Measurements from ENCODE around the gene FRMD8.

Gene FRMD8

DNA sequence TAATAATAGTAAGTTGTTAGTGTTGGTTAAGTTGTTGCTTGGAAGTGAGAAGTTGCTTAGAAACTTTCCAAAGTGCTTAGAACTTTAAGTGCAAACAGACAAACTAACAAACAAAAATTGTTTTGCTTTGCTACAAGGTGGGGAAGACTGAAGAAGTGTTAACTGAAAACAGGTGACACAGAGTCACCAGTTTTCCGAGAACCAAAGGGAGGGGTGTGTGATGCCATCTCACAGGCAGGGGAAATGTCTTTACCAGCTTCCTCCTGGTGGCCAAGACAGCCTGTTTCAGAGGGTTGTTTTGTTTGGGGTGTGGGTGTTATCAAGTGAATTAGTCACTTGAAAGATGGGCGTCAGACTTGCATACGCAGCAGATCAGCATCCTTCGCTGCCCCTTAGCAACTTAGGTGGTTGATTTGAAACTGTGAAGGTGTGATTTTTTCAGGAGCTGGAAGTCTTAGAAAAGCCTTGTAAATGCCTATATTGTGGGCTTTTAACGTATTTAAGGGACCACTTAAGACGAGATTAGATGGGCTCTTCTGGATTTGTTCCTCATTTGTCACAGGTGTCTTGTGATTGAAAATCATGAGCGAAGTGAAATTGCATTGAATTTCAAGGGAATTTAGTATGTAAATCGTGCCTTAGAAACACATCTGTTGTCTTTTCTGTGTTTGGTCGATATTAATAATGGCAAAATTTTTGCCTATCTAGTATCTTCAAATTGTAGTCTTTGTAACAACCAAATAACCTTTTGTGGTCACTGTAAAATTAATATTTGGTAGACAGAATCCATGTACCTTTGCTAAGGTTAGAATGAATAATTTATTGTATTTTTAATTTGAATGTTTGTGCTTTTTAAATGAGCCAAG lies 38.9 kb downstream of the FRMD8 start:
- peak in 1 of 2 donors; percentile 44 for DNase-seq (ENCODE audit: low read depth in 2 of 2)

DNA sequence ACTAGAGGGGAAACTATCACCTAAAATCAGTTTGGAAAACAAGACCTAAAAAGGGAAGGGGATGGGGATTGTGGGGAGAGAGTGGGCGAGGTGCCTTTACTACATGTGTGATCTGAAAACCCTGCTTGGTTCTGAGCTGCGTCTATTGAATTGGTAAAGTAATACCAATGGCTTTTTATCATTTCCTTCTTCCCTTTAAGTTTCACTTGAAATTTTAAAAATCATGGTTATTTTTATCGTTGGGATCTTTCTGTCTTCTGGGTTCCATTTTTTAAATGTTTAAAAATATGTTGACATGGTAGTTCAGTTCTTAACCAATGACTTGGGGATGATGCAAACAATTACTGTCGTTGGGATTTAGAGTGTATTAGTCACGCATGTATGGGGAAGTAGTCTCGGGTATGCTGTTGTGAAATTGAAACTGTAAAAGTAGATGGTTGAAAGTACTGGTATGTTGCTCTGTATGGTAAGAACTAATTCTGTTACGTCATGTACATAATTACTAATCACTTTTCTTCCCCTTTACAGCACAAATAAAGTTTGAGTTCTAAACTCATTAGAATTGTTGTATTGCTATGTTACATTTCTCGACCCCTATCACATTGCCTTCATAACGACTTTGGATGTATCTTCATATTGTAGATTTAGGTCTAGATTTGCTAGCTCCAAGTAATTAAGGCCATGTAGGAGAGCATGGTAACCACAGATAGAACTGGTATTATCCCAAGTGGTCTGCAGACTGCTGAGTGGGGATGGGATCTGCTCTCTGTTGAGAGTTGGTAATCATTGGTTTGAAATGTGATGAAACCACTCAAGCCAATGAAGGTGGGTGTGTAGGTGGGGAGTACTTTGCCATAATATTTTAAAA lies 39.8 kb downstream of the FRMD8 start:
- no peak for DNase-seq (ENCODE audit: low read depth in 2 of 2)

DNA sequence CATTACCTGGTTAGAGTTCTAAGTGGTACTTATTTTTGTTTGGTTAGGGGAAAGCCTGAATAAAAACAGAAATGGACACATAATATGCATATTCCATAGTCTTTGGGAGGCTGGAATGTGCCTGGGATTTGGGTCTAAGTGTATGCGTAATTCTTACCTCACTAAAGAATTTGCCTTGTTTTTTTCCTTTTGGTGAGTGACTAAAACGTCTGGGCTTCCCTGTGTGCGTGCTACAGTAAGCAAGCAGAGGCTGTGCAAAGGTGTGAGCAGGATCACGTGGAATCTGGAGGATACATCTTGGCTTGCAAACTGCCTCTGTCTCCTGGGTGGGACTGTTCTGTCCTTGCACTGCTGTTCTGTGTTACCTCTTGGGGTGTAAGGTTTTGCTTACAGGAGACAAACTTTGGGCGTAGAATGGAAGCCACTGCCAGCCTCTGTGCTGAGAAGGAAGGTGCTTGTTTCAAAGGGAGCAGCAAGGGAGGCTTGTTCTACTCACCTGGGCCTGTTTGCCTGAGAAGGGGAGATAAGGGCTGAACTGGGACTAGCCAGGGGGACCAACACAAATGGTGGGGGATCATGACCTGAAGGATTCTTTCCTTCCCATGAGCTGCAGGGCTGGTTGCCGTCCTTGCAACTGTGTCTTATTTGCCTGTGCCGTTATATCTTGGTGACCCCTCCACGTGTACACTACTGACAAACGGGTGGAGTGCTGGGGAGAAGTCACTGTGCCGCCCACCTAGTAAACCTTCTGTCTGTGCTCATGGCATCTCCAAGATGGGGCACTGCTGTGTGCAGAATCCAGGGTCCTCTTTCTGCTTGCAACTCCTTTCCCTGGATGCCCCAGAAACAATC lies 40.6 kb downstream of the FRMD8 start:
- no peak for DNase-seq (ENCODE audit: low read depth in 2 of 2)

DNA sequence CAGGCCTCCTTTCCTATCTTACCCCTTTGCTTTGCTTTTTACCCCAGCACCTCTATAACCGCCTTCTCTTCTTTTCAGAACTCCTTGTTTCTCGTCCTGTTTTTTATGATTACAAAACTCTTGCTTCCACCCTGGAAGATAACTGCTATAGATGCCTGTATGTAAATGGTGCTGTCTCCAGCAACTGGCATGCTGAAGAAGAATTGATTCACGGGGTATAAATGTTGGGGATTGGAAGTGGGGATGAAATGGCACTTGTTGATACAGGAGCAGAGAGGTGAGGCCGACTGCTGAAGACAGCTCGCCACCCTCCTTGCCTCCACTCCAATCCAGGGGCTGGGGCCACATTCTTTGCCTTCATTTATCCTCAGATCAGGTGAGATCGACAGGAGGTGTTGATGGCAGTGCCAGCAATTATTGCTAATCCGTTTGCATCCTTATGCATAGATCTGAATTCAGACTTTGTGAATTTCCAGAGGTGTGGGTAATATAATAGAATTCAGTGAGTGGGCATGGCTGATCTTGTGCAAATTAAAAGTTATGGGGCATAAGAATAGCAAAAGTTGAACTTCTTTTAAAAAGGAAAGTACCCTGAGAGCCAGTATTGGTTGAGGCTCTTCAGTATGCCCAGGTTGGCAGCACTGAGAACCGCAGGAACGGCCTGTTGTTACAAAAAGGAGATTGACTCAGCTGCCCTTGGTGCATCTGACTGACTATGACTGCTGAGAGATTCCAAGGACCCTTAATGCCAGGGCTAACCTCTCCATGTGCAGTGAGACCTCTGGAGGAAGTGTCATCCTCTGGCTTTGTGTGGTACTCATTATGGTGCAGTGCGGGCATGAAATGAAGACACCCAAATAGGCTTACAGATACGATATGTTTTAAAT lies 41.5 kb downstream of the FRMD8 start:
- no peak for DNase-seq (ENCODE audit: low read depth in 2 of 2)

DNA sequence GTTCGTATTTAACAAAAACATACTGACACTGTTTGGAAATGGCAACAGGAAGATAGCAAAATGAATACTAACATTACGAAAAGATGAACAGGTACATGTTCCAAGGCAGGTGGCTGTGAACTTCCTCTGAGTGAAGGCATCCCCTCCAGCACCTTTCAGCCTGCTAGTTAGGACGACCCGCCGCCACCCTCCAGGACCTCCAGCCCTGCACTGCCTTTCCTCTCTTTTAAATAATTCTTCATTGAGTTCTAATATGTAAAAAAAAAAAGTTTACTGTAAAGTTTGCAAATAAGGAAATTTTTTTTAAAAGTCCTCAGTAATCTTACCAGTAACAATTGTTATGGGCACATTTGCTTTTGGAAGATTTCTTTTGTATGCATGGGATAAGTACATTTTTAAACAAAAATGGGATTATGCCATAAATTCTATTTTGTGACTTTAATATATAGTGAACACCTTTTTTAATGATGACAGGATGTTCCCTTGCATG lies 42.2 kb downstream of the FRMD8 start:
- DNase-seq (ENCODE audit: low read depth in 2 of 2), result no peak

DNA sequence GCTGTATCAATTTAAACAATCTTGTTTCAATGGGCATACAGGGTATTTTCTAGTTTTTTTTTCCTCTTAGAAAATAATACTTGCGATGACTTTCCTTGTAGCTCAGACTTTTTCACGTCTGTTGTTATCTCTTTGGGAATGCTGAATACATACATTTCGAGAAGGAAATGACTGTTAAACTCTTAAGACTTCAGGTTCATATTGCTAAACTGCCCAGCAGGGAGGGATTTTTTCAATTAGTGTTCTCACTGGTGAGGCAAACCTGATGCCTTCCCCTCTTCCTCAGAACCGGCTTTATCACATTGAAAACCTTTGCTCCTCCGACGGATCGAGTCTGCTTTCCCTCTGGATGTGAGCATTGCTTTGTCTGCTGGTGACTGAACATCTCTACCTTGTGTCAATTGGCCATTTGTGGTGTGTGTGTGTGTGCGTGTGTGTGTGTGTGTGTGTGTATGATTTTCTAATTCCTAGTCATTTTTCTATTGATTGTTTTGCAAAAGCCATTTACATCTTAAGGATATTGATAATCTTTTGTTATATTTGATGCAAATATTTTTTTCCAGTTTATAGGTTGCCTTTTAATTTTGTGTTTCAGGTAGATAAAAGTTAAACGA lies 42.7 kb downstream of the FRMD8 start:
- DNase-seq (ENCODE audit: low read depth in 2 of 2), result no peak

DNA sequence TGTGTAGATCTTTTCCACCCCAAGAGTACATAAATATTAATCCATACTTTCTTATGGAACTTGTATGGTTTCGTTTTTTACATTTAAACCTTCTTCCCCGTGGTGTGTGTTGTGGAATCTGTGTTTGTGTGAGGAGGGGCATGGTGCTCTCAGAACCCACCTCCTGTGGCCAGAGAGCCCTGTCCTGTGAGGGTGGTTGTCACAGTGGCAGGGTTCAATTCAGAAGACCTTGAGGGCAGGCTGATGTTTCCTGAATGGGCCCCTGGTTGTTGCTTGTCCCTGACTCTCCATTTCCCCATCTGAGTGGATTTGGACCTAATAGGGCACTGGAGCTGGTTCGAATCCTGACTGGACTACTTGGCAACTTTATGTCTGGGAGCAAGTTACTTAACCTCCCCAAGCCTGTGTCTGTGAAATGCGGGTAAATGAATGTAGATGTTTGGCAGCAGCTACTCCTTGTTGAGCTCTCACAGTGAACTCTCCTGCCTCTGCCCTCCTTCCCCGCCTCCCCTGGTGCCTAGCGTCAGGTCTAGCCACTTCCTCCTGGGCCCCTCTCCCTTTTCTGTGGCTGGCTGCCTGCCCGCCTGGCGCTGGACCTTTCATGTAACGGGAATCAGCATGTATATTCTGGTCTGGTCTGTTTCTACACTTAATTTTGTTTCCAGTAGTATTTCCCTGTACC lies 43.4 kb downstream of the FRMD8 start:
- no peak for DNase-seq (ENCODE audit: low read depth in 2 of 2)

DNA sequence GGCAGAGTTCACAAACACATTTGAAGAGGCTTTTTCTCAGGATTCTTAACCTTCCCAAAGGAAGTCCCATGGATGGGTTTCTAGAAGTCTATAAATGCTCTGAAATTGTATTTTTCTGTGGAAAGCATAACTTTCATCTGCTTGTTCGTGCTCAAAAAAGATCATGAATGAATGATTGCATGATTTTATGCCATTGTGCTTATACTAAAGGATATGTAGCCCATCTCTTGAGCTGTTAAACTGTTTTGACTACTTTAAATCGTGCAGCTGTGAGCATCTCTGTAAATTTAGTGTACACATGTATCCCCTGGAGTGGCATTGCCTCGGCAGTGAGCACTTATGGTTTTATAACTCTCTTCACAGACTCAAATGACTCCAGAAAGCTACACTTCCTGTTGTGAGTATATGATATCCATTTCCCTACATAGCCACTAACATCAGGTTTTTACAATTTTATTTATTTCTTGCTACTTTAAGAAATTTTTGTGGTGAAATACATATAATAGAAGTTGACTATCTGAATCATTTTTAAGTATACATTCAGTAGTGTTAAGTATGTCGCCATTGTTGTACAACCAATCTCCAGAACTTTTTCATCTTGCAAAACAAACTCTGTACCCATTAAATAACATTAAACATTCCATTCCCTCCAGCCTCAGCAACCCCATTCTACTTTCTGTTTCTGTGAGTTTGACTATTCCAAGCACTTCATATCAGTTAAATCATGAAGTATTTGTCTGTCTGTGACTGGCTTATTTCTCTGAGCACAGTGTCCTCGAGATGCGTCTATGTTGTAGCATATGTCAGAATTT lies 44.2 kb downstream of the FRMD8 start:
- DNase-seq (ENCODE audit: low read depth in 2 of 2), result no peak

DNA sequence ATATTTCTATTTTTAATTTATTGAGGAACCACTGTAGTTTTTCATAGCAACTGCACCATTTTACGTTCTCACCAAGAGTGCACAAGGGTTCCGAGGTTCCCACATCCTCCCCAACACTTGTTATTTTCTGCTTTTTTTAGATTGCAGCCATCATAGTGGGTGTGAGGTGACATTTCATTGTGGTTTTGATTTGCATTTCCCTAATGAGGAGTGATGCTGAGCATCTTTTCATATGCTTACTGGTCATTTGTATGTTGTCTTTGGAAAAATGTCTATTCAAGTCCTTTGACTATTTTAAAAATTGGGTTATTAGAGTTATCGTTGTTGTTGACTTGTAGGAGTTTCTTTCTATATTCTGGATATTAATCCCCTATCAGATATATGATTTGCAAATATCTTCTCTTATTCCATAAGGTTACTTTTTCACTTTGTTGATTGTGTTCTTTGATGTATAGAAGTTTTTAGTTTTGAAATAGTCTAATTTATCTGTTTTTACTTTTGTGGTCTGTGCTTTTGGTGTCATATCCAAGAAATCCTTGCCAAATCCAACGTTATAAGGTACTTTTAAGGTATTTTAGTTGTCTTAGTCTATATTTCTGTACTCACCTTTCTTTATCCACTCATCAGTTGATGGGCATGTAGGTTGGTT lies 45.1 kb downstream of the FRMD8 start:
- DNase-seq (ENCODE audit: low read depth in 2 of 2), result no peak

DNA sequence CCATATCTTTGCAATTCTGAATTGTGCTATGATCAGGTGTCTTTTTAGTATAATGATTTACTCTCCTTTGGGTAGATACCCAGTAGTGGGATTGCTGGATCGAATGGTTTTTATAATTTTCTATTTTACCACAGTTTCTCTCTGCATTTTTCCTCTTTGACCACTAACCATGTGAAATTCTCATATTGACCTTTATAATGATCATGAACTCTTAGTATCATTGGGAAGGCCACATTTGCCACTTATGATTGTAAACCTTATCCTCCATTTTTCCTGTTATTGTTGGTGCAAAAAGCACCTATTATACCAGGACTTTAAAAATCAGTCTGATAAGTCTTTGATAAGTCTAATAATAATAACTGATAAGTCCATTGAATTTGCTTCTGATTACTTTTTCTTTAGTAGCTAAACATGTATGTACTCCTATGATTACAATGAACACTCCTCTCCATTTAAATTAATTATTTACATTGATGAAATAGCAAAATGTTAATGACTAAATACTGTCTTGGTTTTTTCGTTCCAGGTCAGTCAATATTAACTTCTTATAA lies 45.7 kb downstream of the FRMD8 start:
- no peak for DNase-seq (ENCODE audit: low read depth in 2 of 2)

DNA sequence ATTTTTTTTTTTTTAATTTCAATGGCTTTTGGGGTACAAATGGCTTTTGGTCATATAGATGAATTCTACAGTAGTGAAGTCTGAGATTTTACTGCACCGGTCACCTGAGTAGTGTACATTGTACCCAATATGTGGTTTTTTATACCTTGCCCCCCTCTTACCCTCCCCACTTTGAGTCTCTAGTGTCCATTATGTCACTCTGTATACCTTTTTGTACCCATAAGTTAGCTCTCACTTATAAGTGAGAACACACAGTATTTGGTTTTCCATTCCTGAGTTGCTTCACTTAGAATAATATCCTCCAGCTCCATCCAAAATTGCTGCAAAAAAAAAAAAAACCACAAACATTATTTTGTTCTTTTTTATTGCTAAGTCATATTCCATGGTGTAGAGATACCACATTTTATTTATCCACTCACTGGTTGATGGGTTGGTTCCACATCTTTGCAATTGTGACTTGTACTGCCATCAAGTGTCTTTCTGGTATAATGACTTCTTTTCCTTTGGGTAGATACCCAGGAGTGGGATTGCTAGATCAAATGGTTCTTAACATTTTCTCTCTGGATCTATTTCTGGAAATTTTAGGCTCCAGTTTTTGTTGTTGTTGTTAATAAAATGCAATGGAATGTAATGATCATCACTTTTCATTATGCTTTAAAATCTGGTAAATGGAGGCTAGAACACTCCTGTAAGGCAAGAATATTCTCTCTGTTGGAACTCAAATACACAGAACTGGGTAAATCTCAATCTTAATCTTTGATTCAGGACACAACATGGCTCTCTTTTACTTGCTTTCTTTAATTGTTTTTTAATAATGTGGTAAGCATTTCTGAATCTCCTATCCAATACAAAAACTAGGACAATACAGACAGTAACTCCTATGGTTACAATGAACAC lies 46.5 kb downstream of the FRMD8 start:
- DNase-seq (ENCODE audit: low read depth in 2 of 2), result no peak

DNA sequence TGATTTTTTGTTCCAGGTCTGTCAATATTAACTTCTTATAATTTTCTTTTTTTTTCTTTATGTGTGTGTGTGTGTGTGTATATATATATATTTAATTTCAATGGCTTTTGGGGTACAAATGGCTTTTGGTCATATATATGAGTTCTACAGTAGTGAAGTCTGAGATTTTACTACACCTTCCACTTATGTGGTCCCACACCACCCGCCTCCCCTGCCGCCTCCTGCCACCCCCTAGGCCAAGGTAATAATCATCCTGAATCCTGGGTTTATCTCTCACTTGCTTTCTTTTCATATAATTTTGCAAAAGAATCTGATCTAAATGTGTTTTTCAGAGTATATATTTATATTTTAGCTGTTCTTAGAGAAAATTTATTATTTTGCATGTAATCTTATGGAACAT lies 47.2 kb downstream of the FRMD8 start:
- no peak for DNase-seq (ENCODE audit: low read depth in 2 of 2)

DNA sequence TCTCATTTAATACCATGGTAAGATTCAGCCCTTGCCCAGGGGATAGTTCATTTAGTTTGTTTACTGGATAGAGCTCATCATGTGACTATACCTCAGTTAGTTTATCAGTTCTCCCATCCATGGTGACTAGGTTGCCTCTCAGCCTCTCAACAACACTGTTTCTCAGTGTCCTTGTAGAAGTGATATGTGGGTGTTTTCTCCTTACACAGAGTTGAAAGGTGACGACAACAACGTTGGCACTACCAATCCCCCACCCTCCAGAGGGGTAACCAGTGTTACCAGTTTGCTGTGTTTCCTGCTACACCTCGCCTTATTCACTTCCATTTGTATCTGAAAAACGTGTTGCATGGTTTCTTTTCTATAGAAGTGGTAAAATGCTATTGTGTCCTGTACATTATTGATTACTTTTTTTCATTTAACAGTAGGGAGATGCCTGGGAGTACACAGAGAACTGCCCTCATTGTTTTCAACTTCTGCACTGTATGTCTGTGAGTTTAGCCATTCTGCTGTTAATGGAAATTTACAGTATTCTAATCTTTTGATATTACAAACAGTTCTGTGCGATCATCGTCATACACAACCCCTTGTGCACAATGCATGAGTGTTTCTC lies 47.7 kb downstream of the FRMD8 start:
- DNase-seq (ENCODE audit: low read depth in 2 of 2), result no peak

DNA sequence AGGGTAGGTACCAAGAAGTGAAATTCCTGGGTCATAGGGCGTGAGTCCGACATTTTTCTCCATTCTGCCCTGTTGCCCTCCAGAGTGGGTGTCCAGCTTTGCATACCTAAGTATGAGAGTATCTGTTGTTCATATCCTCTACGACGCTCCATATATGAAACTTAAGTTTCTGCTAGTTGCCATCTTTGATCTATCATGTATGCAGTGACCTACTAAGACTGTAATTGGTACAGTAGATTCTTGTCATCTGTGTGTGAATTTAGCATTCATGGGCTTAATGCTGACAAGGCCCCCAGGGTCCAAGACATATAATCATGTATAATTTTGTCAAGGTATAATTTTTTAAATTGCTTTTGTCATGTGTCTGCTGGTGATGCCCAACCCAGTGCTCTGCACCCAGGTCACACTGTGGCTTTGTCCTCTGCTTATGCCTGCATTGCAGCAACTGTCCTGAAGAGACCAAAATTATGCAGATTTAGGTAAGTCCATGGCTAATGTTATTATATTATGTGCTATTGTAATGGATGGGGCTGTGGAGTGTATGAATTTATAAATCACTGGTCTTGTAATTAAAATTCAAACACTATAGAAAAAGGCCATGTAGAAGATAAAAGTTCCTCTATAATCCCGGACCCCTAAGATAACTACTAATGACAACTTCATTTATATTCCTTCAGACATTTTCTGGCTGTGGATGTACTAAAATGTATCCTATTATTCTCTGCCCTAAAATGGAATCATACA lies 48.4 kb downstream of the FRMD8 start:
- no peak for DNase-seq (ENCODE audit: low read depth in 2 of 2)

DNA sequence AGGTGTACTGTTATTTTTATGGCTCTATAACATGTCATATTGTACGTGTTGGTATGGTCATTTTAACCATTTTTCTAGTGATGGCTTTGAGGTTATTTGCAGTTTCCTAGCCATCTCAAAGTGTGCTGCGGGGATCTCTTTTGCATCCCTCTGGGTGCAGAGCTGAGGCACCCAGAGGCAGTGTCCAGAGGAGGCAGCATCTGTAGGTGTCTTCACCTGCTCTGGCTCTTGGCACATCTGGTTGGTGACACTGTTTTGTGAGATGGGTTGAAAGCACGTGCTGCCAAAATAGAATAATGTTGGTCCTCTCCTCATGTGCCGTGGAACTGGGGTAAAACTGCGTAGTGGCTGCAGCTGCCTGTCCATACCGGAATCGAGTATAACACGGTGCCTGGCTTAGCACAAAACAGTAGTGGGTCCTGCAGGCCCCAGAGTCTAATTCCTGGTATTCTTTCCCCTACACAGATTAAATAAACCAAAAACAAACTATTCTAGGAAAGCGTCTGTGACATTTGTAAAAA lies 49.0 kb downstream of the FRMD8 start:
- no peak for DNase-seq (ENCODE audit: low read depth in 2 of 2)

DNA sequence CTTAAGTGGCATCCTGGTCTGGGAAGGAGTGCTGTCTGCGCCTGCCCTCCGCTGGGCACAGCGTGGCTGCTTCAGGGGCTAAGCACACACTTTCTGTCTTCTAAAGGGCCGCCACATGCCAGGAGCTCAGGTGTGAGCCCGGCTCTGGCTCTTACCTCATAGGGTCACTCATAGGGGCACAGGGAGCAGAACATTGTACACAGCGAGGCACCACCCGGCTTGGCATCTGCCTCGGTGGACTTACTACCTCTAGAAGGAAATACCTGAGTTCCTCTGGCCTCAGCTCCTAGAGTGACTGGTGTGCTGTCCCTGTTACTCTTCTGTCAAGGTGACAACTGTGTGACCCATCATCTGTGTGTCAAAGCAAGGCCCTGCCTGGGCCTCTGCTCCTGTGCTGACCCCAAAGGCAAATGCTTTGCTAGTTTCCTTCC lies 49.6 kb downstream of the FRMD8 start:
- DNase-seq (ENCODE audit: low read depth in 2 of 2), result no peak

All from stimulated activated CD8-positive, alpha-beta memory T cell treated with anti-CD3 and anti-CD28 coated beads, Interleukin-2, amount 100 ng/mL, for 48 hours (primary cell).